GM21515 (cell line): Measurements from ENCODE around the gene NR2F2.
A peak's percentile ranks its signal among the peaks of the same experiment; 100 is the strongest.

ENCODE experiments used
- ATAC-seq: cut with Tn5 transposase; IDR thresholded peaks from one replicate; pipeline ENCODE4 v1.9.1; 2021; ENCODE audit not compliant: unreplicated experiment

NR2F2 gene

DNA sequence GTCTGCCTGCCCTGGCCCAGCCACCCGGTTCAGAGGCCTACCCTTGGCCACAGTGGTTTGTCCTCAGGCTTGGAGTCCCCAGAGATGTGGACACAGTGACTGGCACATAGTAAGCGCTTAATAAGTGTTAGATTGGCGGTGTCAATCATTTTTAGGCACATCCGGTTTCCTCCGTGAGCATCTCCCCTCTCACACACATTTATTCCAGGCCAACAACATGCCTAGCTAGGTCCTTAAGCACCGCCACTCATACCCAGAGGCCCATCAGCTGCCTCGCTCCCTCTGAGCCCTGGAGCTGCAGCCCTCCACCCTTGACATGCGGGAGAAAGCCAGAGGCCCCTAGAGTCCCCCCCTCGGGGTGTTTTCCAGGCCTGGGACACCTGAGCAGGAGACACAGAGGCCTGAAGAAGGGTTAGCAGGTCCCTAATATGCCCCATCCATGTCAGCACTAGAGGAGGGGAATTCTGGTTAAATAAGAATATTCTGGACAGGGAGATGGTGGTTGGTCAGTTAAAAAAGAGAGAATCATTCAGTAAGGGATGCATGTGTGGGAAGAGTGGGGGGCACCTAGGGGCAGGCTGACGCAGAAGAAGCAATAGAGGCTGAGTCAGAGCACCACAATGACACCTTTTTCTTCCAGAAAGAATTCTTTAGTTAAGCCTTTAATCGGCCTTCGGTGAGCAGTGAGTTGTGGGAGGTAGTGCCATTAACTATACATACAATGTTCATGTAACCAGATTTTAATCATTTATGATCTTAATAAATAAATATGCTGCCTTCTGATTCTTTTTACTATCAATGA lies 22.3 kb downstream of the NR2F2 start:
- ATAC-seq, result no peak

DNA sequence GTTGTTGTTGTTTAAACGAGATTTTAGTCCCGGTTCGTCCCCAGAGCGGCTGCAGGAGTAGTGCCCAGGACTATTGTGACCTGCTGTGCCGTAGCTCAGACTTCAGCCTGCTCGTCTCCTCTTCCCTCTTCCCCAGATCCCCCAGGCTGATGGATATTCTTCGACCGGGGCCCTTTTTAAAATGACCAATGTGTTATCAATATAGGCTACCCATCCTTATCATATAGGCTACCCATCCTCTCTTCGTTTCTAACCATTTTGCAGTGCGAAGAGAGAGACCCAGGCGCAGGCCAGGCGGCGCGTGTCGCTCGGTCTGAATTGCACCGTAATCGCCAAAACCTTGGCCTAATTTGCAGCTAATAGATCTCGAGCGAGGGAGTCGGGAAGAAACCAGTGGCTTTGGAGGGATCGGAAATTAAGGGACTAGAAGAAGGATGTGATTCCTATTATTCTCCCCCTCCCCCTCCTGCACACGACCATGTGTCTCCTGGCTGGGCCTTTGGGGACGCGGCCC lies 23.0 kb downstream of the NR2F2 start:
- no peak for ATAC-seq

DNA sequence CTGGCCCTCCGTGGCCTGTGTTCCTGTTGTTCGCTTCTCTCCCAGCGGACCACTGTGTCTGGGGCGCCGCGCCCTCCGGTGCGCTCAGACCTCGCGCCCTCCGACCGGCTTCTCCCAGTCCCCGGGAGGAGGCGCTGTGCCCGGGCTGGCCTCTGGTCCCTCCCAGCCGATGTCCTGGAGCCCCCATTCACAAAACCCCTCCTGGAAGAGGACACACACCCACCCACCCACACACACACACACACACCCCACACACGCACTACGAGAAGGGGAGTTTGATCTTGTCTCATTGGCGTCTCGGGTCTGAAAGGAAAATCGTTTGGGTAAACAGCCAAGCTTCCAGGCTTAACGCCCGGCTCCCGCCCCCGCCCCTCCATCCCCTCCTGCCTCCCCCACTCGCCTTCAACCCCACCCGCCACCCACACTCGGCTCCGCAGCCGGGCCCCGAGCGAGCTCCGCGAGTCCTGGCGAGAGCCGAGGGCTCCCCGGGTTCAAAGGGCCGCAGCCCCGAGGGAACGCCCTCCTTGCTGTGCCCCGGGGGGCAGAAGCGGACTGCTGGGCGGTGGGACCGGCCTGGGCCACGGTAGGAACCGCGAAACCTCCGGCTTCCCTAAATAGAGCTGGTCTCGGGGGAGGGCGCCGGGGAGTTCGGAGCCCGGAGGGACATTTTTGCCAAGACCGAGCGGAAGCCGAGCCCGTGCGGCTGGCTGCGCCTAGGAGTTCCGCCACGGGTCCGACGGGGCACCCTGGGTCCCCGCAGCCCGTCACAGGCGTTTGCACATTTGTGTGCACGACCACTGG lies 23.6 kb downstream of the NR2F2 start:
- ATAC-seq, result no peak

DNA sequence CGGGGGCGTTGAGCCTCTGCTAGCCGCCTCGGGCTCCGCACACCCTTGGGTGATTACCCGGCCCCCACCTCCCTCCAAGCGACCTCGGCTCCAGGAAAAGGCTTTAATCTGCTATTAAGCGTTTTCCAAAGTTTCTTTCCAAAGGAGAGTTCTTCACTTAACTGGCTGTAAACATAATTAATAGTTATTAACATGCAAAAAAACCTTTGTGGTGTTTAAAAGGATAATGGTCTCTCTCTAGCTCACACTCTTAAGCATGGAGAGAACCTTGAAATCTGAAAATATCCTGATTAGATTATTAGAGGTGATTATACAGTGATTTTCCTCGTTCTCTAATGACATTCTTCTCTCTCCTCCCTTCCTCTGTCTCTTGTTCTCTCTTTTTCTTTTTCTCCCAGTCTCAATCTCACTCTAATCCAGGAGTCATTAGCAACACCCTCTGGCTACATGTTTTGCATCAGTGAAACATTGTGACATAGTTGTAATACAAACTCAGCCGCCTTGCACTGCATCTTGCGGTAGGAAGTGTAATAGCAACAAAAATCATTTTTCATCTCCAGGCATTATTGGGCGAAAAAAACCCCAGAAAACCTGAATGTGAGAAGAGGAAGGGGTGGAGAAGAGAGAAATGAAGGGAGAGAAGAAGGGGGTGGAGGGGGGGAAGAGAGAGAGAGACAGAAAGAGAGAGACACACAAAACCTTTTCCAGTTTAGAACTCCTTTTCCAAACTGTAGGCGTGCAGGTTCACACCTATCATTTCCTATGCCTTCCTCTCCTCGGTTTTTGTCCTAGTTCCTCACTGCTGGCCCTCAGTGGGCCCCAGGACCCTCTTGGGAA lies 24.4 kb downstream of the NR2F2 start:
- no peak for ATAC-seq

DNA sequence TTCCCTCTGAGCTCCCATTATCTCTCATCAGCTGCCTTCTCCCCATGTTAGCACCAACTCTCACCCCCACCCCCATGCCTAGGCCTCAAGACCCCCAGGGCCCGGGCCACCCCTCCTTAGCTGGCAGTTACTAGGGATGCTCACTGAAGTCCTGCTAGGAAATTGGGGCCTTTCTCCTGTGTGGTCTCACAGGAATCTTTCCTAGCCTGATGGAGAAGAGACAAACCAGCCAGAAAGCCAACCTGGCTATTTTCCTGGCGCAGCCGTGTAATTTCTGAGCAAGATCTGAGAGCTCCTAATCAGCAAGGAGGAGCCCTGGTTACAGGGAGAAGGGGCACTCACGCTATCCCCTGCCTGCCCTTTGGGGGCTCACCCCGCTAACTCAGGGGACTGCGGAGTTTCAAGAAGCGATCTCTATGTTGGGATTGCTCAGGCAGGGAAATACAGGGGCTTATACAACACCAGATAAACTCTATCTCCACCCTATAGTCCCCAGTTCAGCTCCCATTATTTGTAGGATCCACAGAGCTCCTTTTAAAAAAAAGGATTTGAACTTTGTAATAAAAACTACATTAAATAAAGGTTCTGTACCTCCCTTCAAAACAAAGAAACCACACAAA lies 25.2 kb downstream of the NR2F2 start:
- ATAC-seq, result no peak

DNA sequence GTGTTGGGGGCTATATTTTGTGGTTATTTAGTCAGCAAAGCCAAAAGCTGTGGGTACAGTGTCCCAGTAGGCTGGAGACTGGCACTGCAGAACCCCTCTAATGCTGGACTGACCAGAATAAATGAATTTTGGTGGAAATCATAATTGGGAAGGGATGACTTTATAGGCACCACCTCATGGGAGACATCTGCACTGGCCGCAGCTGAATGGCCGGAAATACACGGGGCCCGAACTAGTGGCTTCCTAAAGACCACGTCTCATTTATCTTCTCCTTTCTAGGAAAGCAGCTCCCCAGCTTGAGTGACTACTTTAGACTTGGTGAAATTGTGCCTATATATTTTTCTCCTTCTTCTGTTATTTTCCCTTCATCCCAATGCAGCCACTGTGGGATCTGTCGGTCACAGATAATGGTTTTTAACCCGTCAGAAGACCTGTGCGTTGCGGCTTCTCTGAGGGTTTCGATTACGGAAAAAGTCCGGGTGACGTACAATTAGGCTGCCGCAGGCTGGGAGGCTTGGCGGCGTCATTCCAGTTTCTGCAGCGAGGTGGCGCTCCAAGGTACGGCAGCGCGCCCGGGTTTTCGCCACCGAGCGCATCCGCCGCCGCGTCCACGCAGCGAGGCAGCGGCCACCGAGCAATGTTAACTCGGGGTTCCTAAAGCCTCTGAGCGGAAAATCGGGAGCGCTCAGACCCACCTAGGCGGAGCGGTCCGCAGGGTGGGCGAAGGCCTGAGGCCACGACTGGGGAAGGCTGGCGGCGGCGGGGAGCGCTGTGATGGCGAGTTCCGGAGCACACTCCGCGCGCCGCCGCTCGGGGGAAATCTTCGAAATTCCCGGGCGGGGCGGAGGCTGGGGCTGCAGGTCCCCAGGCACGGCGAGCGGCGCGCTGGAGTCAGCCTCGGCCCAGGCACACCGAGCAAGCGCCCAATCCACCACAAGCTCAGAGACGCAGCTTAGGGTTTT lies 26.3 kb downstream of the NR2F2 start:
- ATAC-seq, result peak; percentile 83

DNA sequence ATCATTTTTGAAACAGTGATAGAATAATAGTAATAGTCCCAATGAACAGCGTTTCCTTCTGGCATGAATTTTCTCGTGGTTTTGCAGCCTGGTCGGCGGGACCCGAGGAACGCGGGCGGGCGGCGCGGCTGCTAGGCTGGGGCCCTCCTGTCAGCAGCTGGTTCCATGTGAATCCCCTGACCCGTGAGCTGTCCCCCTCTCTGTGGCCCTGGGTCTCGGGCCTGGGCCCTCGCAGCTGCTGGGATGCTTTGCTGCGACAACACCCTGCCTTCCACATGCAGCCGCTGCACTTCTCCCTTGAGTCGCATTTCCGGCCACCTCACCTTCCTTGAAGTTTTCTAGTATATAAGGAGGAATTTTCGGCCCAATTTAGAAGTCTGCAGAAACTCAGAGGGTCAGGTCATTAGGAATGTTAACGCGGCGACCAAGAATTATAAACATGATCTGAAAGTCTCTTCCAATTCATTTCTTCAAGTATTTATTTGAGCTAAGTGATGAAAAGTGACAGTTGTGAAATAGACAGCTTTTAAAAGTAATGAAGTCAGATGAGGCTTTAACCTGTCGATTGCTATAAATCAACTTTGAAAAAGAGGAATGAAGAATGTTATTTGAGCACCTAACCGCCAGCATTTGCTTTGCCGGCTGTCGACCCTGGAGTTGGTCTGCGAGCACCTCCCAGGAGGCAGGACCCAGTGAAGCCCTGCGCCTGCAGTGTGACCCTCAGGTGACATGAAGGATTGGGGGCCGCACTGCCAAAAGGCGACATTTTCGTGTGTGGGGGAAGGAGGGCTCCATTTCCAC lies 27.7 kb downstream of the NR2F2 start:
- ATAC-seq, result no peak

DNA sequence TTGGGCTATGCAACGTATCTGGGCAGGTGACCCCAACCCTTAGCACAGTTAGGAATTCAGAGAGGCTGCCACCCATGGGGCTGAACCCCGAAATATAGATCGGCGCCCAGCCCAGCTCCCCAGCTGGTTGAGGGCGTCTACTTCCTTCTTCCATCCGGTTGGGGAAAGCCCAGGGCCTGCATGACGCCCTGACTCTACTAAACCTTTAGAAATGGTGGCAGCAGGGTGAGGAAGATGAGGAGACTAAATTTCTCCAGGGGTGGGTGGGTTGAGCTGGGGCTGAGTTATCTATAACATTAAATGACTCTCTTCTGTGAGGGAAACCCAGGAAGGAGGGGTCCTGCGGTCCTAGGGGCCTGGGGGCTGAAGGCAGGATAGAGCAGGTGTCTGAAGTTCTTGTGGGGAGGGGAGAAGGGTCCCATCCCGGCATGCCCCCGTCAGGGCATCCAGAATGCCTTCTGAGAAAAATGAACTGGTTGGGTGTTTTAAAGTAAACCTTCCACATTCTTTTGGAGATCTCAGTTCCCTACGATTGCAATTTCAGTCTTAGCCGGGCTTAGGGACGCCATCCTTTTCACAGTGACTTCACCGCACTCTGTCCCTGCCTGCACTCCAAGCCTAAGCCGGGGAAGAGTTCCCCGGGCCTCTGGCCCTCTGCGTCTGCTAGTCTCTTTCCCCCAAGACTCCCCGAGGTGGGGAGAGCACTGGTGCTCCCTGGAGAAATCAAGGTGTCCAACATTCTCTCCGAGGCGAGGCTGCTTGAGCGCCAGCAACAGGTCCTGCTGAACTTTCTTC lies 28.5 kb downstream of the NR2F2 start:
- no peak for ATAC-seq

DNA sequence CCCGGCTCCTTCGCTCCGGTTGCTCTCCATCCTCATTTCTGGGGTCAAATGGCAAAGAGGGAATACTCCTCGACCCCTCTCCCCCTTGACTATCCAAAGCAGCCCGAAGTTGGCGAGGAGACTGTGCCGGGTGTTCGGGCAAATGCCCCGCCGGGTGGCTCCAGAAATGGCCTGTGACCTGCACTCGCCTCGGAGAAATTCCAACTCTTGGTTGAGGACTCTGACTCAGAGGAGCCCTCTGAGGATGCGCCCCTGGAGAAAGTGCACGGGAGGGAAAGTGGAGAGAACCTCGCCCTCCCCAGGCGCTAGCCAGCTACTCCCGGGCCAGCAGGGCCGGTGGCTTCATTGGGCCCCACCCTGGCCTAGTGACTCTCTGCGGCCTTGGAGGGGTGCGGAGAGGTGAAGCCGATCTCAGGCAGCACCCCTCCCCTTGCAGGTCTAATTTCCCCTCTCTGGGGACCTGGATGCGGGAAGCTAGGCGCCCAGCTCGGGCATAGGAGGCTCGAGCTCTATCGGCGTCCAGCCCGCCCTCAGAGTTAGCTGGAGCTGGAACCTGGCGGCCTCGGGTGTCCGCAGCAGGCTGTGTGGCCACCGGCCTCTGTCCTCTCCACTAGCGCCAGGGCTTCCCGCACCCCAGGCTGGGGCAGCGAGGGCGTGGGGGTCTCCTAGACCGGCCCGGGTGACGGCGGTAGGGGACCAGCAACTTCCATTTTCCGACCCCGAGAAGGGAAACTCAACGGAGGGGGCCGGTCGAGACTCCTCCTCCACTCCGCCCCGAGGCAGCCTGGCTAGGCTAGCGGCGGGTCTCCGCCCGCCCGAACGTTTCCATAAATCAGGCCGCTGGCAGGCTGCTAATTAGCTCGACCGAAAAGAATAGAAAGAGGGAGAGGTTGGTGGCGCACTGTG lies 29.4 kb downstream of the NR2F2 start:
- ATAC-seq, result no peak

DNA sequence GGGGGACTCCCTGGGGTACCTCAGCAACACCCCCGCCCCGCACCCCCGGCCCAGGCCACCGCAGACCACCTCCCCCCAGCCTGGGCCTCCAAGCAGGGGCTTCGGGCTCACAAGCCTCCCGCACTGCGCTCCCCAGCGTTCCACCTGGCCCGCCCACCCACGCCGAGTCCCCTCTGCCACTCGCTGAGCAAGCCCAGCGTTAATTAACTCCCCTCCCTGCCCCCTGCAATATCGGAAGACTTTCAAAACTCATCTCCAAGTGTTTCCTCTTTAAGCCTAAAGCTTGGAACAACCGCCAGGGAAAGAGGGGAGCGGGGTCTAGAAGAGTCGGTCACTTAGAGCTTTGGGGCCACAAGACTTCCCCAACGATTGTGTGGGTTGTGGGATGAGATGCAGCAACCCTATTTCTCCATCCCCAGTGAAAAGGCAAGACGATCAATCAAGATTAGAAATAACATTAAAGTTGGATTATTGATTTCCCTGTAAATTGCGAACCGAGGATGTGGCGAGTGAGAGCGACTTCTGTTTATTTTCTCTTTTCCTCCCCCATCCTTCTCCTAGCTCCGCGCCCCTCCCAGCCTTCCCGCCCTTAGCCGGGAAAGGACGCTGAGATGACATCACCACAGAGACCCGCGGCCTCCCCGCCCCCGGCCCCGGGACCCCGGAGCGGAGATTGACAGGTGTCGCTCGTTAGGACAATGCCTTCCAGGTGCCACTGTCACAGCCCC lies 30.2 kb downstream of the NR2F2 start:
- no peak for ATAC-seq

DNA sequence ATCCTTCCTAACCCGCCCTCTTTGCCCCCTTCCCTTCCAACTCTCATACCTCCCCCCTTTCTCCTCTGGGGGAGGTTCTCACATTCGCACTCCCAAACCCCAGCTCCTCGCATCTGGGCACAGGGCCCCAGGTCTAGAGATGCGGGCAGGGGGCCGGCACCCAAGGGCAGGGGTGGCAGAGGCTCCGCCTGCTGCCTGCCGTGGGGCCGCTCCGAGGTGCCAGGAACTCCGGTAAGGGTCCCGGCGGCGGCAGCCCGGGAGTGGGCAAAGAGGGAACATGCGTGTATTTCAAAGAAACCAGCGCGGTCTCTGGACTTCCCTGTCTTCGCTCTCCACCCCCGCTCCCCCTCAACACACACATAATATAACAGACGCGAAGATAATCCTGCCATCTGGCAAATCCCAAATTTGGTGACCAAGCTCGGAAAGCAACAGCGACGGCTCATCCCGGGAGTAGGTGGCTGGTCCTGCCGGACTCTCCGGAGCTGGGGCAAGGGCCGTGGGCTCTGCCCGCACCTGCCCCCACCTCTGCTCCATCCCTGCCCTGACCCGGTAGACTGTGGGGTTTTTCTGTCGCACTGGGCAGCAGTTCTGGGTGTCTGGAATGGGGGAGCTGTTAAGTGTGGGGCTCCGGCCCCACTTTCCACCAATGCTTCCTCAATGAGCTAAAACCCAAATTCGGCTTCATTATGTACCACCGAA lies 31.0 kb downstream of the NR2F2 start:
- no peak for ATAC-seq

DNA sequence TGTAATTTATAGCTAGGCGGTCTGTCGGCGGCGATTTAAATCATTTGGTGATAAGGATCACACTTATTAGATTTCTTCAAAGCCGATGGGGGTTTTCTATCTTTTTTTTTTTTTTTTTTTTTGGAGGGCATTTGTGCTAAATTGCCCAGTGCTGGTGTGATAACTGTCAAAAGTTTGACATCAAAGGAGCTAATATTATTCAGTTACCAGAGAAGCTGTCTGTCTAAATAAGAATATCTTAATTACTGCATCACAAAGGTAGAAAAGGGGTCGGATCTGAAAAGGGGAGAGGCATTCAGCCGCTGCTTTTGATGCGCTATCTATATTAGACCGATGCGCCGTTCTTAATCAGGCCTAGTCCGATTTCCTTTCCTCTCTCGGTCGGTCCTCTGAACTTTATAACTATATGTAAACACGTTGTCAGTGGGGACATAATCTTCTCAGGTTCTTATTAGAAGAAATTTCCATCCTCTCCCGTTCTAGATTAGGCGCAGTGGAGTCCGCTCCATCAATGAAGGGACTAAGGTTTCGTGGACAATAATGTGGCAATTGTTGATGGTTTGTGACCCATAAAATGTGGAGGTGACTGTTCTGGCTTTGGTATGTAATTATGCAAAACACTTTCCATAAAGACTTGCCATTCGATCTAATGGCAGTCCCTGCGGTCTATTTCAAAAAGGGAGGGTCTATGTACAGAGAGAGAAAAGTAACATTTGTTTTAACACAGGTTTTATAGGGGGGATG lies 31.7 kb downstream of the NR2F2 start:
- no peak for ATAC-seq

DNA sequence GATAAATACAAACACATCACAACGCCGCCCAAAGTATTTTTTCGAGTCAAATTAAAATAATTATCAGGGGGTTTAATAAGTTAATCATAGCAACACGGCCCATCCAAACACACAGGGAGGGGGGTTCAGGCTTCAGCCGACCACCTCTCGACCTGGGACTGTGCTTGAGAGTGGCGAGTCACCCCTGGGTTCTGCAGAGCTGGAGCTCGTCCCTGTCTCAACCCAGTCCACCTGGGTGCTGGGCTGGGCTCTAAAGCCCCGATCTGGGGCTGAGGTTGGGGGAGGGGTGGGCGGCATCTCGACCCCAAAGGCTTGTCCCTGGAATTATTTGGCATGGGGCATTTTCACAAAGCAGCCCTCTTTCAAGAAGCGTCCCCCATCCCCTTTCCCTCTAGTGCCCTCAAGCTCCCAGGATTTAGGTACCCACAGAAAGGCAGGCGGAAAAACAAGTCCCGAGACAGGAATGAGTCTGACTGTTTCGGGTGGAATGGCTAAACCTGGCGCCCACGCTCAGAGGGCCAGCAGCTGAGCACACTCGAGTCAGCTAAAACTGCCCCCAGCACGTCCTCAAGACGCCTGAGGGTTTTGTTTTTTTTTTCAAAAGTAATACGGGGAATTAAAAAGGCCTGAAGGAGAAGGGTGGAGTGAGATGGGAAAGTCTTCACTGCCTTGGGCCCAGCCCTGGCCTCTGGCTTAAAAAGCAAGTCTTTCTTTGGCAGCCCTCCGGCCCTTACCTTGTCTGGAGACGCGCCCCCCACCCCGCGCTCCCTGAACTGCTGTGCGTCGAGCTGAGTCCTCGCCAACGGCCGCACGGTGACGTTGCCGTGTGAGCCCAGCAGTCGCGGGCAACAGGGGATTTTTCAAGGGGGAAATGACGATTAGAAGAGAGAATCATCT lies 32.5 kb downstream of the NR2F2 start:
- ATAC-seq, result no peak

DNA sequence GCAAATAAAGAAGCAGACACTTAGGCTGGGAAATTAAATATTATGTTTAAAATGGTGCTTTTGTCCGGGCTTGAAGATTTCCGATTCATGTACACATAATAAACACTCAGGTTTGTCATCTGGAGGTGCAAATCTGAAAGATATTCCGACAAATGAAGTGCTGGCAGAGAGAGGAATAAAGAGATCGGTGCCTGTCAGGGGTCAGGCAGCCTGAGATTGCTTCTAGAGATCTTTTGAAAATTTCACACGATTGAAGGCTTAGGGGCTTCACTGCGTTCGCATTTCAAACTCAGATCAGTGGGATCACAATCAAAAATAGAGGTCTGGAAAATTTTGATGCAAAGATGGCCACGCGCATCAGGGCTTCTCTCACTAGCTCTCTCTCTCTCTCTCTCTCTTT lies 33.2 kb downstream of the NR2F2 start:
- ATAC-seq, result no peak
